ENCODE data around the gene CD14. TPM values are rescaled to one million over a fixed set of nuclear protein-coding genes. Genes with fewer than 3 reads are reported as not detected.
"Not testable (repeated sequence)": the region's sequence is repeated elsewhere in the genome, so short reads cannot be mapped to it uniquely, and the experiment has no call there.

The CD14 gene
- not detected in 2 replicates for total RNA-seq (2014; rRNA removed; shearing (Covaris generic))
- polyA plus RNA-seq (2015; cell fraction: cytosol; rRNA removed) = not detected in 2 replicates
- not detected in 2 replicates for polyA plus RNA-seq (2015; cell fraction: nucleus; rRNA removed)

DNA sequence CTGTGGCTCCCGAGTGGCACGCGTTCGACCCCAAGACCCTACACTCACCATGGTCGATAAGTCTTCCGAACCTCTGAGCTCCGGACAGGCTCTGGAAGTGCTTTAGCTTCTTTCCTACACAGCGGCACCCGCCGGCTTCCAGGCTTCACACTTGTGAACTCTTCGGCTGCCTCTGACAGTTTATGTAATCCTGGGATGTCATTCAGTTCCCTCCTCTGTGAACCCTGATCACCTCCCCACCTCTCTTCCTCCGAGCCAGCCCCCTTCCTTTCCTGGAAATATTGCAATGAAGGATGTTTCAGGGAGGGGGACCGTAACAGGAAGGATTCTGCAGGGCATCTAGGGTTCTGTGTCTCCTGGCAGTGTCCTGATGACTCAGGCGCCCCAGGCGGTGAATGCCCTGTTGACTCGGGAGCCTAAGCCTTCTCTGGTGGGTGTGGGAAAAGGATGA, at the start of gene CD14:
Gene CD14, minus strand, starts transcription at position 155 of the 451 bp plus-strand sequence. Its CDS starts 104 bp downstream, at position 51.
- DNase-seq (ENCODE audit: low read depth, low spot score) = no peak
- in situ Hi-C loops (cut with HindIII; ENCODE audit: low pct_unique_long_range_greater_than_20kb, low sequenced_read_pairs) = no loop called here

DNA sequence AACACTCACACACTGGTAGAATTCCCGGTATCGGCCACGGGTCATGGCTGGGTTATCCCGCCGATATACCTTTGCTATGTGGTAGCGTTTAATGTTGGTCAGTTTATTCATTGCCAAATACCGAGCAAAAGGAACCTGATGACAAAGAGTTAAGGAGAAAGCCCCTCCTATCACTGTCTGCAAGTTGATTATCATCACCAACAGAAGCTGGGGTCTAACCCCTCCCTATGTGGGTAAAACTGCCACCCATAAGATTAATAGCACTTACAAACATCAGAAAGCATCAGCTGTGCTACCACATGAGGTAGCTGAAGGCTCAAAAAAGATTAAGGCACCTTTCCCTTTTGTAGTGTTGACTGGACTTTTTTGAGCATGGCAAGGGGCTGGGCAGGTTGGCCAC, 46.0 kb upstream of the CD14 start:
- in situ Hi-C loops (cut with HindIII; ENCODE audit: low pct_unique_long_range_greater_than_20kb, low sequenced_read_pairs) = no loop called here
- no peak for DNase-seq (ENCODE audit: low read depth, low spot score)

GRCh38 chr5:140677947-140678346, 45.0 kb upstream of the CD14 start:
- DNase-seq (ENCODE audit: low read depth, low spot score) = no peak
- in situ Hi-C loops (cut with HindIII; ENCODE audit: low pct_unique_long_range_greater_than_20kb, low sequenced_read_pairs) = no loop called here

DNA sequence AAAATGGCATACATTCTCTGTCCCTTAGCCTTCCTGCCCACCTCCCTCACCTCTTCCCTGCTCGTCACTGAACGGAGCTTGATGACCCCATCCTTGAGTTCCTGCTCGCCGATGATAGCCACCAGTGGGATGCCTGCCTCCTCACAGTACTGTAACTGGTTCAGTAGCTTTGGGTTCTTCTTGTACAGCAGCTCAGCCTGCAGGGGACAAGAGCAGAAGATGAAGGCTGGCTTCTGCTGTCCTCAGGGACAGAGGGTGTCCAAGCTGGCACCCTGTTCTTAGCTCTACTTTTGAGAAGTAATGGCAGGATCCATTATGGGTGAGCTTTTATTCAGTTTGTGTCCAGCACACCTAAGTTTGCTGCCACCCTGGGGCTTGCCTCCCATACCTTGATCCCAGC, 41.7 kb upstream of the CD14 start:
- no peak for DNase-seq (ENCODE audit: low read depth, low spot score)
- in situ Hi-C loops (cut with HindIII; ENCODE audit: low pct_unique_long_range_greater_than_20kb, low sequenced_read_pairs) = no loop called here

- in situ Hi-C loops (cut with HindIII; ENCODE audit: low pct_unique_long_range_greater_than_20kb, low sequenced_read_pairs) = no loop called here
These were observed 41.2 kb upstream of the CD14 start for GRCh38 chr5:140674211-140674610.

GRCh38 chr5:140673187-140673976, 40.4 kb upstream of the CD14 start, which contains the start of gene DND1:
Gene DND1 (minus strand): TSS chr5:140673576. CDS start chr5:140673542, 34 bp downstream.
- in situ Hi-C loops (cut with HindIII; ENCODE audit: low pct_unique_long_range_greater_than_20kb, low sequenced_read_pairs) = no loop called here
- DNase-seq (ENCODE audit: low read depth, low spot score) = no peak

More at GRCh38 chr5:140674211-140674610, 41.2 kb upstream of the CD14 start:
- DNase-seq (ENCODE audit: low read depth, low spot score) = no peak

DNA sequence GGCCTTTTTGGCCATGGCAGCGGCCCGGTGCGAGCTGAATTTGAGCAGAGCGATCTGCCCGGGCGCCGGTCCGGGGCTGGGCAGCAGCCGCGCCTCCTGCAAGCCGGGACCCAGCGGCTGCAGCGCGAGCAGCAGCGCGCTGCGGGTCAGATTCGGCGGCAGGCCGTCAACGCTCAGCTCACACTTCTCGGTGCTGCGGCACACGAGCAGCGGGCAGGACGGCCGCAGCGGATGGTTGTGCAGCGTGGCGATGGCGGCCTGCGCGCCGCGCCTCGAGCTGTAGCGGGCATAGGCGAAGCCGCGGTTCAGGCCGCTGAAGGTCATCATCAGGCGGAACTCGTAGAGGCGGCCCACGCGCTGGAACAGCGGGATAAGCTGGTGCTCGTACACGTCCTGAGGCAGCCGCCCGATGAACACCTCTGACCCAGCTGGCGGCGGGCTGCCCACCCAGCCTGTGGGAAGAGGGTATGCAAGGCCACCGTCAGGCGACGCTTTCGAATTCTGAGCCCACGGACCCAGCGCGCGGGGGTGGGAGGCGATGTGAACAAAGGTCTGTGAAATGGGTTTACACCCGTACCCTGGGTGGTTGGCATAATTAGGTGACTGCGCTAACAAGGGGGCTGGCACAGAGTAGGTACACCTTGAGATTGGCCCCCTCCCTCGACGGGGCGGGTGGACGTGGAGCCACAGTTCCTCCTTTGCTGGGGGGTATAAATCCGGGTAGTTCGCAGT, 39.6 kb upstream of the CD14 start:
- in situ Hi-C loops (cut with HindIII; ENCODE audit: low pct_unique_long_range_greater_than_20kb, low sequenced_read_pairs) = no loop called here
- DNase-seq (ENCODE audit: low read depth, low spot score) = no peak

DNA sequence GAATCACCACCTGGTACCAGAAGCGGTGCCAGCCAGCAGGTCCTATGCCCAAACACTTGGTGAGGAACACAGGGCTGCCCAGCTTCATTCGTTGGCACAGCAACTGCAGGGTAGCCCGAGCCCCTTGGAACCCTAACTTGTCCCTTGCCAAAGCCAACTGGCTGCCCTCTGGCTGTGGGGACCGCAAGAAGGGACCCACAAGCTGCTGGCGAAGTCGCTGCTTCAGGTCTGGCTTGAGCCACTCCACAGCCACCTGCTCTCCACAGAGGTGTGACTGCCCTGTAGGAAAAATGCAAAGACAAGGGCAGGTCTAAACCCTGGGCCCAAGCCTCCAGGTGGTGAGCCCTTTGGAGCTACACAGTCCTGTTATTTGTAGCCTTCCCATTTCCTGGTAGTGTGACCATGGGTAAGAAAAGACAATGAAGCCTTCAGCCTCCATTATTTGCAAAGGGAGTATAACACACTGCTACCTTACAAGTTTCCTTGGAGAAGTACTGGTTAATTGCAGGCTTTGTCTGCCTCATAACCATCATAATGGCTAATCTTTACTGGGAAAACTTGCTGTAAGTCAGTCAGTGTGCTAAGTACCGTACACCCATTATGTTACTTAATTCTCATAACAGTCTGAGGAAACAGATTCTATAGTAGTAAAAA, 38.6 kb upstream of the CD14 start:
- in situ Hi-C loops (cut with HindIII; ENCODE audit: low pct_unique_long_range_greater_than_20kb, low sequenced_read_pairs) = no loop called here
- no peak for DNase-seq (ENCODE audit: low read depth, low spot score)

DNA sequence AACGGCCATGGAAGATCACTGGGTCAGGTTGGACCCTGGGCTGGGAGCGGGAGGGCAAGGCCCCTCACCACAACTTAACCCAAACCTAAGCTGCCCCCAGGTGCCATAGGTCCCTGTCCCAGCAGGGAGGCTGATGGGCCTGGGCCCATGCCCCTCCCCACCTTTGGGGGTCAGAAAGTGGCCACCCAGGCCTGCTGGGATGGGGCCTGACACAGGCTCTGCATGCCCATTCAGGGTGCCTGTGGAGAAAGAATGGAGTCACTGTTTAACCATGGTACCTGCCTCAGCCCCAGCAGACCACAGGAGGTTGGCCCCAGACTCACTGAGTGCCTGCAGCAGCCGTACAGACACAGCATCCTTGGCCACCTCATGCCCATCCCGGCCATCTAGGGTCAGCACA, 38.1 kb upstream of the CD14 start:
- in situ Hi-C loops (cut with HindIII; ENCODE audit: low pct_unique_long_range_greater_than_20kb, low sequenced_read_pairs) = not testable (repeated sequence)

GRCh38 chr5:140664359-140665119, 31.6 kb upstream of the CD14 start, which contains the start of gene WDR55:
Gene WDR55 (plus strand): TSS chr5:140664904. CDS start chr5:140664913, 9 bp downstream.
- peak; percentile 94 for DNase-seq (ENCODE audit: low read depth, low spot score)
- in situ Hi-C loops (cut with HindIII; ENCODE audit: low pct_unique_long_range_greater_than_20kb, low sequenced_read_pairs) = no loop called here

More for the DNA sequence above, 38.1 kb upstream of the CD14 start:
- not testable (repeated sequence) for DNase-seq (ENCODE audit: low read depth, low spot score)

DNA sequence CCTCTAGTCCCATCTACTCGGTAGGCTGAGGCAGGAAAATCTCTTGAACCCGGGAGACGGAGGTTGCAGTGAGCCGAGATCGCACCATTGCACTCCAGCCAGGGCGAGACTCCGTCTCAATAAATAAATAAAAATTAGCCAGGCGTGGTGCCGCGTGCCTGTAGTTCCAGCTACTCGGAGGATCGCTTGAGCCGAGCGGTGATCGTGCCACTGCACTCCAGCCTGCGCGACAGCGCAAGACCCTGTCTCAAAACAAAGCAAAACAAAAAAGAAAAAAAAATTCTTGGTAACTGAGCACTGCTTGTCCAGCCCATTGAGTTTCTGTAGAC, 31.0 kb upstream of the CD14 start:
- no peak for DNase-seq (ENCODE audit: low read depth, low spot score)
- in situ Hi-C loops (cut with HindIII; ENCODE audit: low pct_unique_long_range_greater_than_20kb, low sequenced_read_pairs) = no loop called here

DNA sequence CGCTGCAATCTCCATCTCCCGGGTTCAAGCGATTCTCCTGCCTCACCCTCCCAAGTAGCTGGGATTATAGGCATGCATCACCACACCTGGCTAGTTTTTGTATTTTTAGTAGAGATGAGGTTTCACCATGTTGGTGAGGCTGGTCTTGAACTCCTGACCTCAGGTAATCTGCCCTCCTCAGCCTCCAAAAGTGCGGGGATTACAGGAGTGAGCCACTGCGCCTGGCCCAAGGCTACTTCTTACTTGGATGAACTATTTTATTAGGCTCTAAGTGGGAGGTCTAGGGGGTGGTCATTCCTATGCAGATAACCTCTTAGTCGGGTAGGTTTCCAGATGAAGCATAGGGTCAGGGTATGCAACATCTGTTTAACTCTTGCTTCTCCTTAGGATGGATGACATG, 27.4 kb upstream of the CD14 start:
- in situ Hi-C loops (cut with HindIII; ENCODE audit: low pct_unique_long_range_greater_than_20kb, low sequenced_read_pairs); DNase-seq (ENCODE audit: low read depth, low spot score): not testable (repeated sequence)

DNA sequence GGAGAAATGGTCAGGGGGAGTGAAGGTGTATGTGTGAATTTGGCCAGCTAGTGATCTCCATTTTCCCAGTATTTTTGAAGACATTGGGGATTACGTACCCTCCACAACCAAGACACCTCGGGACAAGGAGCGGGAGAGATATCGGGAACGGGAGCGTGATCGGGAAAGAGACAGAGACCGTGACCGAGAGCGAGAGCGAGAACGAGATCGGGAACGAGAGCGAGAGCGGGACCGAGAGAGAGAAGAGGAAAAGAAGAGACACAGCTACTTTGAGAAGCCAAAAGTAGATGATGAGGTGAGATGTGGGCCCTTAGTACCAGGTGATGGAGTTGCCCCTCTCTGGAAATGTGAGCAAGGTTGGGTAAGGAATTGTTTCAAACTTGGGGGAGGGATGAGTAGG, 25.9 kb upstream of the CD14 start:
- DNase-seq (ENCODE audit: low read depth, low spot score) = no peak
- in situ Hi-C loops (cut with HindIII; ENCODE audit: low pct_unique_long_range_greater_than_20kb, low sequenced_read_pairs) = no loop called here

GRCh38 chr5:140647042-140647419, 14.1 kb upstream of the CD14 start:
- in situ Hi-C loops (cut with HindIII; ENCODE audit: low pct_unique_long_range_greater_than_20kb, low sequenced_read_pairs) = no loop called here
- DNase-seq (ENCODE audit: low read depth, low spot score) = peak; percentile 7

DNA sequence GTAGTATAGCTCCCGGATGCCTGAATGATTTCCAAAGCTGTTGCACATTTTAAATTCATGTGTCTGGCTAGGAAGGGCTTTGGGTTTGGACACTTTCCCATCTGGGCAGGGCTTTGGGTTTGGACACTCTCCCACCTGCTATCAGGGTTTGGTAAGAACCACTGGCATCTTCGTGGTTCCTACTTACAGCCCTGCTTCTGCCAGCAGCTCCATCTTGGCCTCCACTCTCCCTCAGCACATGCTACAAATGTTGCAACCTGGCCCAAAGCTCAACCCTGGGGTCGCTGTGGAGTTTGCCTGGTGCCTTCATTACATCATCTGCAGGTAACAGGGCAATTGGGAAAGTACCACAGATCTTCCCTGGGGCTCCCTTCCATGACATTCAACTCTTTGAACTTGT, 9.7 kb upstream of the CD14 start:
- in situ Hi-C loops (cut with HindIII; ENCODE audit: low pct_unique_long_range_greater_than_20kb, low sequenced_read_pairs) = no loop called here
- no peak for DNase-seq (ENCODE audit: low read depth, low spot score)

DNA sequence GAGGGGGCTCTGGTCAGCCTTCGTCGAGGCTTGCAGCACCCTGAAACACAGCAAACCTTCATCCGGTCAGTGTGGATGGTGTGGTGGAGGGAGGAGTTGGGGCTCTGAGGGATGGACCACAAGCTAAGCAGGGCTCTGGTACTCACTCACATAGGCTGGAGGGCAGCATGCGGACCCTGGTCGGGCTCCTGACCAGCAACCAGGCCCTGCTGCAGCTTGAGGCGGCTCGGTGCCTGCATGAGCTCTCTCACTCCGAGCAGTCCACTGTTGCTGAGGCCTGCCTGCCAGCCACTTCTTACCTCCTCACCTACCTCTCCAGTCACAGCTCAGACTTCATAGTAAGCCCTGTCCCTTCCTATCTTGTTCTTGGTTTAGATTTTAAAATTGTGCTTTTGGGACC, 8.7 kb upstream of the CD14 start:
- no peak for DNase-seq (ENCODE audit: low read depth, low spot score)
- in situ Hi-C loops (cut with HindIII; ENCODE audit: low pct_unique_long_range_greater_than_20kb, low sequenced_read_pairs) = no loop called here

- in situ Hi-C loops (cut with HindIII; ENCODE audit: low pct_unique_long_range_greater_than_20kb, low sequenced_read_pairs) = no loop called here
- DNase-seq (ENCODE audit: low read depth, low spot score) = peak; percentile 95
These were observed 6.4 kb upstream of the CD14 start, which contains the start of gene TMCO6 for GRCh38 chr5:140639148-140639981. Gene TMCO6 (plus strand): TSS chr5:140639451. CDS start chr5:140639528, 77 bp downstream.
